NCI-H748 treated with DMSO at 0.1 percent for 48 hours (cell line): ENCODE measurements around the gene CD22.
"Not testable (repeated sequence)": the region's sequence is repeated elsewhere in the genome, so short reads cannot be mapped to it uniquely, and the experiment has no call there.

ENCODE experiments used
- DNase-seq: peaks from one replicate; lab custom pipeline; 2025; lab: John Stamatoyannopoulos, UW

The CD22 gene

DNA sequence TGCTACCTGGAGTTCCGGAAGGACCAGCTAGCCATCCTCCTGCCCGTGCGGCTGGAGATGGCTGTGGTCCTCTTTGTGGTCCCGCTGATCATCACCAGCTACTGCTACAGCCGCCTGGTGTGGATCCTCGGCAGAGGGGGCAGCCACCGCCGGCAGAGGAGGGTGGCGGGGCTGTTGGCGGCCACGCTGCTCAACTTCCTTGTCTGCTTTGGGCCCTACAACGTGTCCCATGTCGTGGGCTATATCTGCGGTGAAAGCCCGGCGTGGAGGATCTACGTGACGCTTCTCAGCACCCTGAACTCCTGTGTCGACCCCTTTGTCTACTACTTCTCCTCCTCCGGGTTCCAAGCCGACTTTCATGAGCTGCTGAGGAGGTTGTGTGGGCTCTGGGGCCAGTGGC lies 30.4 kb downstream of the CD22 start:
- DNase-seq: not testable (repeated sequence)

DNA sequence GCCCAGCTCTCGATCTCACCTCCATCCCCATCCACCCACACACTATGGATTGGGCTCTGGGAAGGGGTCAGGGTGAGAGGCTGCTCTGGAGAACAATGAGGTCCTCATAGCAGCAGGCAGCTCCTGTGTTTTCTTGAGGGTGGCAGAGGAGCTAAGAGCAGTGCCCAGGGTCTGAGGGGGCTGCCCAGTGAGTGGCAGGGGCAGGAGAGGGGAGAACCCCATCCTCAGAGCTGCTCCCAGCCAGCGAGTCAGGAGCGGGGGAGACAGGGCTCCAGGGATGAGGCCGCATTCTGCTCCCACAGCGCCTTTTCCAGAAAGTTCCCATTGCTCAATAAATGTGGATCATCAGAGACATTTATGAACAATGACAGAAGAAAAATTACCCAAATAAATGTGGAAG lies 31.1 kb downstream of the CD22 start:
- DNase-seq: not testable (repeated sequence)

GRCh38 chr19:35360880-35361420 lies 32.0 kb downstream of the CD22 start:
- no peak for DNase-seq

GRCh38 chr19:35362261-35363000 lies 33.4 kb downstream of the CD22 start:
- no peak for DNase-seq

DNA sequence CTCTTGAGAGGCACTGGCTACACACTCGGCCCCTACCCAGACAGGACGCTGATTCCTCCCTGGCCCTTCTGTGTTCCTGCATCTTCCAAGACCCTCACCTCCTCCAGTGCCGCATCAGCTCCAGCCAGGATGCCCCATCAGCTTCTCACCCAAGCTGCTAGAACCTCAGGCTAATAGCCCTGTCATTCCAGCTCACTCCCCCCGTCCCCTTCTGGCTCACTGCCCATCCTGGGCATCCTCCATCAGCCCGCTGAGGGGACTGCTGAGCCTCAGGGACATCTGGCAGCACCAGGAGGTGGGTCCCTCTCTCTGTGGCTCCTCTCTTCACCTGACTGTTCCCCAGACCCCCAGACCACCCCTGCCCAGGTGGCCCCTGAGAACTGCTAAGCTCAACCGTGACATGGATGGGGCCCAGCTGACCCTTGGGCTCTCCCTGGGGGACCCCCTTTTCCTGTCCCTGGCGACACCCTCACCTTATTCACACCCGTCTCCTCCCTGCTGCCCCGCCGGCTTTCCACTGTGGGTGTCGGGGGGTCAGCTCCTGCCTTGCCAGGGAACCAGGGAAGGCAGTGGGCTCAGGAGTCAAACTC lies 34.1 kb downstream of the CD22 start:
- no peak for DNase-seq

DNA sequence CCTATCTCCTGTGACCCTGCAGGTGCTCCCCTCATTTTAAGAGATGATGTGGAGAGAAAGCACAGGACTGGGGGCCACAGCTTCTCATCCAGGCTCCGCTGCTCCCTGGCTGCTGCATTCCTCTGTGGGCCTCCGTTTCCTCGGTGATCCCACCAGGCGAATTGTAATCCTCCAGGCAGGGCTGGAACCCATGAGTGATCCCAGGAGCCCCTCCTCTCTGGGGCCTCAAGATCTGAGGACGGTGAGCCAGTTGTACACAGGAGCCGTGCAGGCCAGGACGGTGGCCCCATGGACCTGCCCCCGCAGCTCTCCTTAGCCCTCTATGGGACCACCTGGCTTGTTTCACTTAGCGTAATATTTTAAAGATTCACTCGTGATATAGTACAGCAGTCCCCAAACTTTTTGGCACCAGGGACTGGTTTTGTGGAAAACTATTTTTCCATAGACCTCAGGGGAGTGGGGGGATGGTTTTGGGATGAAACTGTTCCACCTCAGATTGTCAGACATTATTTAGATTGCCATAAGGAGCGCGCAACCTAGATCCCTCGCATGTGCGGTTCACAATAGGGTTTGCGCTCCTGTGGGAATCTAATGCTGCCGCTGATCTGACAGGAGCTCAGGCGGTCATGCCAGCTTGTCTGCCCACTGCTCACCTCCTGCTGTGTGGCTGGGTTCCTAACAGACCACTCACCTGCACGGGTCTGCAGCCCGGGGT lies 34.9 kb downstream of the CD22 start:
- no peak for DNase-seq

GRCh38 chr19:35365303-35365702 lies 36.3 kb downstream of the CD22 start:
- no peak for DNase-seq

DNA sequence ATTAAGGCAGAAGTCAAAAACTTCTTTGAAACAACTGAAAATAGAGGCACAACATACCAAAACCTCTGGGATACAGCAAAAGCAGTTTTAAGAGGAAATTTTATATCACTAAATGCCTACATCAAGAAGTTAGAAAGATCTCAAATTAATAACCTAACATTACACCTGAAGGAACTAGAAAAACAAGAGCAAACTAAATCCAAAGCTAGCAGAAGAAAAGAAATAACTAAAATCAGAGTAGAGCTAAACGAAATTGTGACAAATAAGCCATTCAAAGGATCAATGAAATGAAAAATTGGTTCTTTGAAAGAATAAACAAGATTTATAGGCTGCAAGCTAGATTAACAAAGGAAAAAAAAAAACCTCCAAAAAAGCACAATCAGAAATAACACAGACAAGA lies 39.4 kb downstream of the CD22 start:
- DNase-seq: no peak

- DNase-seq: no peak
Observed at GRCh38 chr19:35369522-35369921, 40.5 kb downstream of the CD22 start.

DNA sequence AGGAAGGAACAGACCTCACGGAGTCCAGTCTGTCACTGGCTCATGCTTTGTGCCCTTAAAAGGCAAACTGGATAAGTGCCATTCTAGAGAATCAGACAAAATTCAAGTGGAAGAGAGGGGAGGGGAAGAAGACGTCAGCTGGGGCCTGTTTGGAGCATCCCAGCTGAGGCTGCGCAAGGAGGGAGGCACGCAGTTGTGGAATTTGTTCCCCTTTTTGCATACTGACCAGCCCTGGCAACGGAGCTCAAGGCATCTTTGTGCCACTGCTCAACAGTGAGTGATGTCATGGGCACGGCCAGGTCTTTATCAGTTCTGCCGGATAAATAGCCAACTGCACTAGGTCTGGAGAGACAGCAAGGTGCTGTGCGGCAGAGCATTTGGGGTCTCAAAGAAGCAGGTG lies 41.7 kb downstream of the CD22 start, which contains the start of gene GPR42:
TSS of gene GPR42 (plus strand) at position 347 of the 400 bp plus-strand sequence. CDS start 292 bp downstream, outside the sequence.
- DNase-seq: no peak

DNA sequence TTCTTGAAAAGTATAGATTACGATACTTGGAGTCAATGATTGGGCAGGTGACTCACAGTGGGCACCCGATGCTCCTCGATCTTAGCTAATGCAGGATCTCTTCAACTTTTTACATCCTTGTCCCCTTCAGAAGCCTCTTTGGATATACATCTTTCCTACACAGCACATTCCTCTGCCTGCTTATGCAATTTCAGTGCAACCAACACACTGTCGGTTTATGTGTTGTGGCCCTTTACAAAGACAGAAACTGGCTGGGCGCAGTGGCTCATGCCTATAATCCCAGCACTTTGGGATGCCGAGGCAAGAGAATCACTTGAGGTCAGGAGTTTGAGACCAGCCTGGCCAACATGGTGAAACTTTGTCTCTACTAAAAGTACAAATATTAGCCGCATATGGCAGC lies 44.5 kb downstream of the CD22 start:
- DNase-seq: no peak

GRCh38 chr19:35374031-35374430 lies 45.0 kb downstream of the CD22 start:
- DNase-seq: not testable (repeated sequence)

DNA sequence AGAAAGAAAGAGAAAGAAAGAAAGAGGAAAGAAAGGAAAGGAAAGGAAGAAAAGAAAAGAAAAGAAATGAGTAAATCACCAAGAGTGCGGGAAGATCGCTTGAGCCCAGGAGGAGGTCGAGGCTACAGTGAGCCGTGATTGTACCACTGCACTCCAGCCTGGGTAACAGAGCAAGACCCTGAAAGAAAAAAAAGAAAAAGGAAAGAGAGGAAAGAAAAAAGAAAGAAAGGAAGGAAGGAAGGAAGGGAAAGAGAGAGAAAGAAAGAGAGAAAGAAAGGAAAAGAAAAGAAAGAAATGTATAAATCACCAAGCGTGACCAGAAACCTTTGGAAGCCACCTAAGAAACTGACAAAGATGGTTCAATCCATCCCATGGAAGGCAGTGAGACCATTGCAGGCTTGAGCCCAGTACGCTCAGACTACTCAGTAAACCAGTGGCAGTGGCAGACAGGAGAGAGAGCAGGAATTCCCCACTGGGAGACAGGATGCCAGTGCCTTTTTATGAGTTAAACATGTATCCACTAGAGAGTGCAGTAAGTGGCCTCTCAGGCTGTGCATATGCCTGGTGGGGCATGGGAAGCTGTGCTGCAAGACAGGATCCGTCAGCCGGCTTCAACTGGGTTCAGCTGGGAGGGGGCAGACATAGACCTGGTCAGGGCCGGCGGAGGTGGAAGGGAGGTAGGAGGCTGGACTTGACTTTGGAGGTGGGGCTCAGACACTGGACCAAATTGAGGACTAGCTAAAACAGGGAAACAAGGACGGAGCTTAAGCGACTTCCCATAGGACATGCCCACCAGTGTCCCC lies 46.7 kb downstream of the CD22 start:
- no peak for DNase-seq

DNA sequence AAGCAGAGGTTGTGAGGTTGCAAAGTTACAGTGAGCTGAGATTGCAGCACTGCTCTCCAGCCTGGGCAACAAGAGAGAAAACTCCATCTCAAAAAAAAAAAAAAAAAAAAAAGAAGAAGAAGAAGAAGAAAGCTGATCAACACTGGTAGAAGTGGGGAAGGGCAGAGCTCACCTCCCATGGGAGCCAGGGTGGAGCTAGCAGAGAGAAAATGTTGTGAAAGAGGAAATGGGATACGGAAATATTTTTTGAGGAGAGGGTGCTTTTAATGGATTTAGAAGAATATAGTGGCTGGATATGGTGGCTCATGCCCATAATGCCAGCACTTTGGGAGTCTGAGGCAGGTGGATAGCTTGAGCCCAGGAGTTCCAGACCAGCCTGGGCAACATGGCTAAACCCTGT lies 48.7 kb downstream of the CD22 start:
- DNase-seq: no peak

DNA sequence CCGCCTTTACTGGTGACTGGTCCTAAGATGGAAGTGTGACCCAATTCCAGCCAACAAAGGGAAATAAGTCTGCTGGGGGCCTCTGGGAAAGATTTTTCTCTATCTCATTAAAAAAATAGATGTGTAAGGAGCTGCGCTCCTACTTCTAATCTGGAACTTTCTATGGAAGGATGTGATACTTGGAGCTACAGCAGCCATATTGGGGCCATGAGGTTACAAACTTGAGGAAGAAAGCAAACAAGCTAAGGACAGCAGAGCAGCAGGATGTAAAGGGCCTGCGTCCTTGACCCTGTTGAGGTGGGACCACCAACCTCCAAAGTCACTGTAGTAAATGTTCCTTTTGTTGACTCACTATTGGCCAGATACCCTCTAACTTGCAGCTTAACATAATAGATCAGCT lies 49.4 kb downstream of the CD22 start:
- DNase-seq: no peak

- not testable (repeated sequence) for DNase-seq
Observed at GRCh38 chr19:35379545-35379944, 50.6 kb downstream of the CD22 start.

- no peak for DNase-seq
Observed at GRCh38 chr19:35379992-35380391, 51.0 kb downstream of the CD22 start.

- no peak for DNase-seq
Observed at GRCh38 chr19:35380450-35381124, 51.6 kb downstream of the CD22 start.

DNA sequence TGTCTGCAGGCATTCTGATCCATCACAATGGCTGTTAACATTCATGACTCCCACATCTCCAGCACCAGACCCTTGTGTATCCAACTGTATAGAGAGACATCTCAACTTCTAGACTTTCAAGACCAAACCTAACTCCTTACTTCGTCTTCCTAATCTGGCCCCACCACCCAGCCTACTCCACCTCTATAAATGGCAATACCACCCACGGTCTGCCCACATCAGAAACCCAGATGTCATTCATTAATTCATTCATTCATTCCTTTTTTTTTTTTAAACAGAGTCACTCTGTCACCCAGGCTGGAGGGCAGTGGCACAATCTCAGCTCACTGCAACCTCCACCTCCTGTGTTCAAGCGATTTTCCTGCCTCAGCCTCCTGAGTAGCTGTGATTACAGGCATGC lies 52.3 kb downstream of the CD22 start:
- no peak for DNase-seq

DNA sequence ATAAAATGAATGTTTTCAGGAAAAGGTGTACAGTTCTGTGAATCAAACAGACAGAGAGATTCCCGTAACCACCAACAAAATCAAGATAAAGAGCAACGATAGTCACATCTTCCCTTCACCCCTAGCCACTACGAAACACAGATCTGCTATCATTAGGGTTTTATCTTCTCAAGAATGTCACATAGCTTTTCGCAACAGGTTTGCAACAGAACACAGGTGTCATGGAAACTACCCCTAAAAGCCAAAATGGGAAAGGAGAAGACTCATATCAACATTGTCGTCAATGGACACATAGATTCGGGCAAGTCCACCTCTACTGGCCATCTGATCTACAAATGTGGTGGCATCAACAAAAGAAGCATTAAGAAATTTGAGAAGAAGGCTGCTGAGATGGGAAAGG lies 52.9 kb downstream of the CD22 start:
- DNase-seq: no peak

DNA sequence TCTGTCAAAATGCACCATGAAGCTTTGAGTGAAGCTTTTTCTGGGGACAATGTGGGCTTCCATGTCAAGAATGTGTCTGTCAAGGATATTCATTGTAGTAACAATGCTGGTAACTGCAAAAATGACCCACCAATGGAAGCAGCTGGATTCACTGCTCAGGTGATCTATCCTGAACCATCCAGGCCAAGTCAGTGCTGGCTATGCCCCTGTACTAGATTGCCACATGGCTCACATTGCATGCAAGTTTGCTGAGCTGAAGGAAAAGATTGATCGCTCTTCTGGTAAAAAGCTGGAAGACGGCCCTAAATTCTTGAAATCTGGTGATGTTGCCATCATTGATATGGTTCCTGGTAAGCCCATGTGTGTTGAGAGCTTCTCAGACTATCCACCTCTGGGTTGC lies 54.5 kb downstream of the CD22 start:
- DNase-seq: no peak
